ENCODE results near the gene RUSC1.

RUSC1 gene

DNA sequence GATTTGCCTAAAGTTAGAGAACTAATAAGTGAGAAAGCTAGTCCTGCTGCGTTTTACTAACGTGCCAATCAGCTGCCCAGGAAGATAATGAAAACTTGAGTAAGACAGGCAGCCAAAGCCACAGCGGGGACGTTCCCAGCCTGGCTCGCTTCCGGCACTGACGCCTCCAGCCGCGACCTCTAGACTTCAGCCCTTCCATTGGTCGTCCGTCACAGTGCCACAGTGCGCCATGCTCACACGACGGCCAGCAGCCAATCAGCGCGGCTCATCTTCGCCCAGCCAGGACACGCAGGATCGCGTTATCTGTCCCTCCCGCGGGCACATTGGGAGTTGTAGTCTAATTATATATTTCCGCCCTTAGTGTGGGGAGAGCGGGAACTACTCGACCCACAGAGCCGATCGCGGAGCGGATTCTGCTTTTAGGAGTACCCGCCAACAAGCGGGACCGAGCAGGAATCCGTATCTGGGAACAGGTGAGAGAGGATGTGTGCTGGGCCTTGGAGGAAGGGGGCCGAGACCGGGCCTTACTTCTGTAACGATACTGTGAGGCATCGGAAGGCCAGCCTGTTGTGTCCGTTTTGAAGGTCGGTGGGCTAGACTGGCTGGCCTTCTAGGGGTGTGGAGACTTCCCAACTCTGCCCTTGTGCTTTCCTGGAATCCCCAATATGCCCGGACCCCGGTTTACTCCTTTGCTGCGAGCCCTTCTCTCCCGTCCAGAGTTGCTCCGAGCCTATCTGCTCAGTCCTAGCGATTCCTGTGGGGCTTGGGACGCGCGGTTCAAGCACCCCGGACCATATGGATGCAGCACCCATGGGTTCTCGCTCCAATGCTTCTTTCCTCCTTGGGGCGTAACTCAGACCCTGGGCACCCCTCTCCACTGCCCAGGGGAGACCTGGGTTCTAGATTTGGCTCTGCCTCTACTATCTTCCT lies 11.9 kb upstream of the RUSC1 start, which contains the start of gene FDPS (continued):
- TF ChIP-seq, protein P1, sequence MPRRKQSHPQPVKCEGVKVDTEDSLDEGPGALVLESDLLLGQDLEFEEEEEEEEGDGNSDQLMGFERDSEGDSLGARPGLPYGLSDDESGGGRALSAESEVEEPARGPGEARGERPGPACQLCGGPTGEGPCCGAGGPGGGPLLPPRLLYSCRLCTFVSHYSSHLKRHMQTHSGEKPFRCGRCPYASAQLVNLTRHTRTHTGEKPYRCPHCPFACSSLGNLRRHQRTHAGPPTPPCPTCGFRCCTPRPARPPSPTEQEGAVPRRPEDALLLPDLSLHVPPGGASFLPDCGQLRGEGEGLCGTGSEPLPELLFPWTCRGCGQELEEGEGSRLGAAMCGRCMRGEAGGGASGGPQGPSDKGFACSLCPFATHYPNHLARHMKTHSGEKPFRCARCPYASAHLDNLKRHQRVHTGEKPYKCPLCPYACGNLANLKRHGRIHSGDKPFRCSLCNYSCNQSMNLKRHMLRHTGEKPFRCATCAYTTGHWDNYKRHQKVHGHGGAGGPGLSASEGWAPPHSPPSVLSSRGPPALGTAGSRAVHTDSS (tag by site-specific recombination; IDR thresholded peaks at IDR 0.05) = no peak
- TF ChIP-seq ZXDB (tag by site-specific recombination; IDR thresholded peaks at IDR 0.05) (0 out of 2 replicates have a peak, but pooled peaks have one; percentile 54), ZNF366 (tag by site-specific recombination; conservative IDR thresholded peaks at IDR 0.05) (peak; percentile 26; the same call in 1 of the 2 replicates), SCRT2 (tag by site-specific recombination; IDR thresholded peaks at IDR 0.05) (peak; percentile 72), WT1 (tag by site-specific recombination; IDR thresholded peaks at IDR 0.05) (0 out of 2 replicates have a peak, but pooled peaks have one; percentile 11), YY2 (tag by site-specific recombination; IDR thresholded peaks at IDR 0.05) (peak; percentile 74; the same call in 1 of the 2 replicates), ZNF16 (tag by site-specific recombination; IDR thresholded peaks at IDR 0.05; ENCODE audit: low read depth) (no peak), ZNF394 (tag by site-specific recombination; IDR thresholded peaks at IDR 0.05; ENCODE audit: borderline replicate concordance) (peak; percentile 53; the same call in 1 of the 2 replicates), ZNF341 (tag by site-specific recombination; IDR thresholded peaks at IDR 0.05; ENCODE audit: low read depth) (peak; percentile 79), YY1 (tag by site-specific recombination; IDR thresholded peaks at IDR 0.05) (0 out of 2 replicates have a peak, but pooled peaks have one; percentile 39), EGR2 (tag by site-specific recombination; IDR thresholded peaks at IDR 0.05; ENCODE audit: low read depth) (peak; percentile 27; the same call in 1 of the 2 replicates)
- TF ChIP-seq, protein P2, sequence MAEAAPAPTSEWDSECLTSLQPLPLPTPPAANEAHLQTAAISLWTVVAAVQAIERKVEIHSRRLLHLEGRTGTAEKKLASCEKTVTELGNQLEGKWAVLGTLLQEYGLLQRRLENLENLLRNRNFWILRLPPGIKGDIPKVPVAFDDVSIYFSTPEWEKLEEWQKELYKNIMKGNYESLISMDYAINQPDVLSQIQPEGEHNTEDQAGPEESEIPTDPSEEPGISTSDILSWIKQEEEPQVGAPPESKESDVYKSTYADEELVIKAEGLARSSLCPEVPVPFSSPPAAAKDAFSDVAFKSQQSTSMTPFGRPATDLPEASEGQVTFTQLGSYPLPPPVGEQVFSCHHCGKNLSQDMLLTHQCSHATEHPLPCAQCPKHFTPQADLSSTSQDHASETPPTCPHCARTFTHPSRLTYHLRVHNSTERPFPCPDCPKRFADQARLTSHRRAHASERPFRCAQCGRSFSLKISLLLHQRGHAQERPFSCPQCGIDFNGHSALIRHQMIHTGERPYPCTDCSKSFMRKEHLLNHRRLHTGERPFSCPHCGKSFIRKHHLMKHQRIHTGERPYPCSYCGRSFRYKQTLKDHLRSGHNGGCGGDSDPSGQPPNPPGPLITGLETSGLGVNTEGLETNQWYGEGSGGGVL (tag by site-specific recombination; IDR thresholded peaks at IDR 0.05) = no peak
- TF ChIP-seq, protein P3, sequence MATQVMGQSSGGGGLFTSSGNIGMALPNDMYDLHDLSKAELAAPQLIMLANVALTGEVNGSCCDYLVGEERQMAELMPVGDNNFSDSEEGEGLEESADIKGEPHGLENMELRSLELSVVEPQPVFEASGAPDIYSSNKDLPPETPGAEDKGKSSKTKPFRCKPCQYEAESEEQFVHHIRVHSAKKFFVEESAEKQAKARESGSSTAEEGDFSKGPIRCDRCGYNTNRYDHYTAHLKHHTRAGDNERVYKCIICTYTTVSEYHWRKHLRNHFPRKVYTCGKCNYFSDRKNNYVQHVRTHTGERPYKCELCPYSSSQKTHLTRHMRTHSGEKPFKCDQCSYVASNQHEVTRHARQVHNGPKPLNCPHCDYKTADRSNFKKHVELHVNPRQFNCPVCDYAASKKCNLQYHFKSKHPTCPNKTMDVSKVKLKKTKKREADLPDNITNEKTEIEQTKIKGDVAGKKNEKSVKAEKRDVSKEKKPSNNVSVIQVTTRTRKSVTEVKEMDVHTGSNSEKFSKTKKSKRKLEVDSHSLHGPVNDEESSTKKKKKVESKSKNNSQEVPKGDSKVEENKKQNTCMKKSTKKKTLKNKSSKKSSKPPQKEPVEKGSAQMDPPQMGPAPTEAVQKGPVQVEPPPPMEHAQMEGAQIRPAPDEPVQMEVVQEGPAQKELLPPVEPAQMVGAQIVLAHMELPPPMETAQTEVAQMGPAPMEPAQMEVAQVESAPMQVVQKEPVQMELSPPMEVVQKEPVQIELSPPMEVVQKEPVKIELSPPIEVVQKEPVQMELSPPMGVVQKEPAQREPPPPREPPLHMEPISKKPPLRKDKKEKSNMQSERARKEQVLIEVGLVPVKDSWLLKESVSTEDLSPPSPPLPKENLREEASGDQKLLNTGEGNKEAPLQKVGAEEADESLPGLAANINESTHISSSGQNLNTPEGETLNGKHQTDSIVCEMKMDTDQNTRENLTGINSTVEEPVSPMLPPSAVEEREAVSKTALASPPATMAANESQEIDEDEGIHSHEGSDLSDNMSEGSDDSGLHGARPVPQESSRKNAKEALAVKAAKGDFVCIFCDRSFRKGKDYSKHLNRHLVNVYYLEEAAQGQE (tag by site-specific recombination; IDR thresholded peaks at IDR 0.05) = 0 out of 2 replicates have a peak, but pooled peaks have one; percentile 10
- TF ChIP-seq, protein P4, sequence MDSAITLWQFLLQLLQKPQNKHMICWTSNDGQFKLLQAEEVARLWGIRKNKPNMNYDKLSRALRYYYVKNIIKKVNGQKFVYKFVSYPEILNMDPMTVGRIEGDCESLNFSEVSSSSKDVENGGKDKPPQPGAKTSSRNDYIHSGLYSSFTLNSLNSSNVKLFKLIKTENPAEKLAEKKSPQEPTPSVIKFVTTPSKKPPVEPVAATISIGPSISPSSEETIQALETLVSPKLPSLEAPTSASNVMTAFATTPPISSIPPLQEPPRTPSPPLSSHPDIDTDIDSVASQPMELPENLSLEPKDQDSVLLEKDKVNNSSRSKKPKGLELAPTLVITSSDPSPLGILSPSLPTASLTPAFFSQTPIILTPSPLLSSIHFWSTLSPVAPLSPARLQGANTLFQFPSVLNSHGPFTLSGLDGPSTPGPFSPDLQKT (IDR thresholded peaks at IDR 0.05; ENCODE audit: borderline replicate concordance, low read depth, low read length) = peak; percentile 92

DNA sequence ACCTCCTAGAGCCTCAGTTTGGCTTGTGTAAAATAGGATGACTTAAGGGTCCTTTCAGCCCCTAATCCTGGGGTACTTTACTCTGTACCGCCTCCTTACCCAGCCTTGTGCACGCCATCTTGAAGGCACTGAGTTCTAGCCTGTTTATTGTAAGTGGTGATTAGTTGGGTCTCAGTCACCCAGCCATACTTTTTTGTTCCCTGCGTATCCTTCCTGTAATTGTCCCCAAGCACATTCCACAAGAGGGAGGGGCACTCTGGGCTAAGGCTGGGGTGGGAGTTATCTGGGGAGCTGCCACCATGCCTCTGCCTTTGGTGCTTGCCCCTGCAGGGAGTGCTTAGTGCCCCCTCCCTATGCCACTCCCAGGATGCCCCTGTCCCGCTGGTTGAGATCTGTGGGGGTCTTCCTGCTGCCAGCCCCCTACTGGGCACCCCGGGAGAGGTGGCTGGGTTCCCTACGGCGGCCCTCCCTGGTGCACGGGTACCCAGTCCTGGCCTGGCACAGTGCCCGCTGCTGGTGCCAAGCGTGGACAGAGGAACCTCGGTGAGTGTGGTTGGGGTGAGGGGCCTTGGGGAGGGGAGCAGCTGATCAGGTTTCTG lies 11.2 kb upstream of the RUSC1 start:
- H3K36me3 ChIP-seq (ENCODE audit: control insufficient read depth in 2 of 2, insufficient read depth in 1 of 2, low read length in 2 of 2) = peaks cover 28 to 43% of the 10 kb centered on the region in 2 experiments; a peak in 2 of 3 replicates
- H3K4me1 ChIP-seq (ENCODE audit: control insufficient read depth, insufficient read depth, low read length) = peaks cover 5% of the 10 kb centered on the region; the same call in 1 of the 2 replicates
- no peaks in the 10 kb centered on the region for H3K9me3 ChIP-seq (ENCODE audit: control insufficient read depth, insufficient read depth, low read depth, low read length)
- CTCF ChIA-PET = interaction anchor here (0.6 to 3.1 kb wide), 4 partner anchors 13 to 65 kb away, joined by 3 to 15 read pairs (median 6); no protein-coding TSS in a partner anchor
- peak overlapping the region; percentile 67 for H3K4me3 ChIP-seq (ENCODE audit: low read depth, low read length)
- peak overlapping the region; percentile 88 for H3K27ac ChIP-seq (ENCODE audit: extremely low read depth, low read depth, low read length)
- POLR2A ChIA-PET = interaction anchor here (1.2 to 1.8 kb wide), 2 partner anchors 11 to 35 kb away, joined by 3 to 4 read pairs; partner anchors contain the start of gene RUSC1
- TF ChIP-seq SCRT1 (tag by site-specific recombination; IDR thresholded peaks at IDR 0.05; ENCODE audit: borderline replicate concordance) (no peak), WT1 (tag by site-specific recombination; IDR thresholded peaks at IDR 0.05) (no peak), ZFP37 (tag by site-specific recombination; IDR thresholded peaks at IDR 0.05) (no peak), GFI1B (tag by site-specific recombination; IDR thresholded peaks at IDR 0.05) (no peak), KLF9 (tag by site-specific recombination; IDR thresholded peaks at IDR 0.05; ENCODE audit: low read depth) (peak; percentile 5; the same call in 1 of the 2 replicates), OVOL3 (tag by site-specific recombination; IDR thresholded peaks at IDR 0.05) (no peak), ZNF350 (tag by site-specific recombination; IDR thresholded peaks at IDR 0.05) (no peak), YY1 (tag by site-specific recombination; IDR thresholded peaks at IDR 0.05) (0 out of 2 replicates have a peak, but pooled peaks have one; percentile 34), ZXDB (tag by site-specific recombination; IDR thresholded peaks at IDR 0.05) (no peak; the same call in 1 of the 2 replicates), ZNF629 (tag by site-specific recombination; IDR thresholded peaks at IDR 0.05) (no peak), ZNF114 (tag by site-specific recombination; IDR thresholded peaks at IDR 0.05) (no peak), ZNF433 (tag by site-specific recombination; IDR thresholded peaks at IDR 0.05; ENCODE audit: low read depth) (no peak)
- TF ChIP-seq, protein P2 (tag by site-specific recombination; IDR thresholded peaks at IDR 0.05) = peak; percentile 53; the same call in 1 of the 2 replicates
